ENCODE data around the gene AUTS2. TPM values are rescaled to one million over a fixed set of nuclear protein-coding genes. Genes with fewer than 3 reads are reported as not detected.
A peak's percentile ranks its signal among the peaks of the same experiment; 100 is the strongest.

AUTS2 gene
- total and polyA plus RNA-seq, 9 of the 15 experiments (the other 6 are each of a cell fraction or from before 2014, with no cell fraction given) = 0.58 TPM; not detected in 8

- no peak overlapping the region for H3K9ac ChIP-seq (ENCODE audit: insufficient read depth in 1 of 2, low read depth in 2 of 2, low read length in 2 of 2)
- no peak for FAIRE-seq
- no peaks in the 10 kb centered on the region for H3K36me3 ChIP-seq (ENCODE audit: control insufficient read depth, insufficient read depth, low read length)
- POLR2A ChIA-PET = no interaction called here
- no peaks in the 10 kb centered on the region for H3K79me2 ChIP-seq (ENCODE audit: control insufficient read depth, insufficient read depth, low read length)
- no peaks in the 10 kb centered on the region for H3K27me3 ChIP-seq (ENCODE audit: control insufficient read depth in 2 of 2, insufficient read depth in 2 of 2, low read length in 2 of 2)
- no peak overlapping the region for H3K4me3 ChIP-seq
- in situ Hi-C loops (cut with MboI) (no loop called here), intact Hi-C loops (cut with micrococcal nuclease) (no loop called here)
- H3K4me1 ChIP-seq (replicated peaks in 1 of 2; ENCODE audit: control insufficient read depth in 2 of 2, insufficient read depth in 2 of 2, low read length in 2 of 2) = no peaks in the 10 kb centered on the region
- no peaks in the 10 kb centered on the region for H3K9me1 ChIP-seq (ENCODE audit: control insufficient read depth, insufficient read depth, low read length)
- CTCF ChIA-PET (ENCODE audit: low intra/inter-chr PET ratio) = no interaction called here
- 0% methylated on average over 2 of the region's 2 CpGs for WGBS (ENCODE audit: insufficient coverage, low coverage, missing lambda C conversion rate)
- H3K27ac ChIP-seq (ENCODE audit: extremely low read depth, low read depth, low read length) = no peak overlapping the region
- TF ChIP-seq MYNN (IDR thresholded peaks at IDR 0.05) (no peak), MYNN (CRISPR knock-in tag; IDR thresholded peaks at IDR 0.05) (no peak), ARHGAP35 (IDR thresholded peaks at IDR 0.05; ENCODE audit: partially characterized antibody) (no peak), MEF2D (tag; conservative IDR thresholded peaks at IDR 0.05; ENCODE audit: low read depth) (no peak), RBM25 (IDR thresholded peaks at IDR 0.05; ENCODE audit: low read depth, low read length, severe bottlenecking) (peak; percentile 55)
- H3K9me3 ChIP-seq (replicated peaks; ENCODE audit: control insufficient read depth, insufficient read depth, low read depth, low read length) = no peaks in the 10 kb centered on the region
- no peak for ATAC-seq
- H3K4me2 ChIP-seq (ENCODE audit: insufficient read depth, low read length) = no peak overlapping the region
- no TSS peak for BruUV-seq (replicated peaks)
- DNase-seq (ENCODE audit: extremely low read depth in 1 of 4, low spot score in 3 of 4) = no peak
- H4K20me1 ChIP-seq (replicated peaks; ENCODE audit: control insufficient read depth, insufficient read depth, low read length) = no peaks in the 10 kb centered on the region
- no peak overlapping the region for H2AFZ ChIP-seq (ENCODE audit: low read depth, low read length)
These were observed 245.4 kb downstream of the AUTS2 start for GRCh38 chr7:69843653-69844052.

- no peaks in the 10 kb centered on the region for H3K79me2 ChIP-seq (ENCODE audit: control insufficient read depth, insufficient read depth, low read length)
- H3K27me3 ChIP-seq (ENCODE audit: control insufficient read depth in 2 of 2, insufficient read depth in 2 of 2, low read length in 2 of 2) = no peaks in the 10 kb centered on the region
- no peak overlapping the region for H3K4me2 ChIP-seq (ENCODE audit: insufficient read depth, low read length)
- 0% methylated on average over 4 of the region's 4 CpGs for WGBS (ENCODE audit: insufficient coverage, low coverage, missing lambda C conversion rate)
- TF ChIP-seq ARID3B (CRISPR knock-in tag; IDR thresholded peaks at IDR 0.05; ENCODE audit: borderline replicate concordance) (no peak), ZNF316 (IDR thresholded peaks at IDR 0.05) (no peak), TBP (optimal IDR thresholded peaks at IDR 0.05; ENCODE audit: low read depth, low read length) (no peak)
- no peak overlapping the region for H3K4me3 ChIP-seq
- ChIA-PET POLR2A (no interaction called here), CTCF (ENCODE audit: low intra/inter-chr PET ratio) (no interaction called here)
- no peaks in the 10 kb centered on the region for H4K20me1 ChIP-seq (replicated peaks; ENCODE audit: control insufficient read depth, insufficient read depth, low read length)
- no peaks in the 10 kb centered on the region for H3K9me3 ChIP-seq (replicated peaks; ENCODE audit: control insufficient read depth, insufficient read depth, low read depth, low read length)
- FAIRE-seq (no peak), ATAC-seq (no peak), DNase-seq (ENCODE audit: extremely low read depth in 1 of 4, low spot score in 3 of 4) (no peak)
- no peak overlapping the region for H3K27ac ChIP-seq (ENCODE audit: extremely low read depth, low read depth, low read length)
- no peak overlapping the region for H2AFZ ChIP-seq (ENCODE audit: low read depth, low read length)
- no TSS peak for BruUV-seq (replicated peaks)
- intact Hi-C loops (cut with micrococcal nuclease) (no loop called here), in situ Hi-C loops (cut with MboI) (no loop called here)
- no peaks in the 10 kb centered on the region for H3K4me1 ChIP-seq (replicated peaks in 1 of 2; ENCODE audit: control insufficient read depth in 2 of 2, insufficient read depth in 2 of 2, low read length in 2 of 2)
- H3K9me1 ChIP-seq (ENCODE audit: control insufficient read depth, insufficient read depth, low read length) = no peaks in the 10 kb centered on the region
- H3K36me3 ChIP-seq (ENCODE audit: control insufficient read depth, insufficient read depth, low read length) = no peaks in the 10 kb centered on the region
- H3K9ac ChIP-seq (ENCODE audit: insufficient read depth in 1 of 2, low read depth in 2 of 2, low read length in 2 of 2) = no peak overlapping the region
These were observed 246.1 kb downstream of the AUTS2 start for GRCh38 chr7:69844264-69844868.
